Endothelial cell of umbilical vein (primary cell): ENCODE data around the gene SUGP1. TPM values are rescaled to one million over a fixed set of nuclear protein-coding genes. Genes with fewer than 3 reads are reported as not detected.

Source experiments
- BruUV-seq: library from RNA; stranded (reverse); fragments of 400-500 nt; replicated peaks from 2 replicates; lab custom pipeline; 2021; lab: Mats Ljungman, UMichigan
- CTCF ChIA-PET: fragments of 300-600, 350-600 bp; sonication (Branson Sonifier 250); formaldehyde crosslinking; loops from one replicate; lab custom pipeline; 2021; ENCODE audit warnings: antibody characterized with exemption, inconsistent platforms; lab: Charles Lee
- POLR2A ChIA-PET: fragments of 300-600, 350-600 bp; sonication (Branson Sonifier 250); formaldehyde crosslinking; loops from one replicate; lab custom pipeline; 2021; ENCODE audit warnings: antibody characterized with exemption, inconsistent platforms; lab: Charles Lee
- DNase-seq: peaks from one replicate; pipeline ENCODE4 v3.0.0-alpha.2; 2011; ENCODE audit warnings: low read depth, low spot score
- FAIRE-seq: peaks from 2 replicates; lab custom pipeline; 2011; peaks lifted over from hg19 to GRCh38; lab: Jason Lieb, UNC
- H2AFZ ChIP-seq: 2 replicates; pipeline ENCODE4 v1.6.0; 2012; ENCODE audit warnings: low read depth, low read length, control low read depth, inconsistent platforms
- H3K27ac ChIP-seq: 2 replicates; pipeline ENCODE4 v1.5.1; 2011; ENCODE audit warnings: low read depth, mild to moderate bottlenecking, control low read depth, low read length, moderate library complexity; ENCODE audit not compliant: insufficient read depth
- H3K27me3 ChIP-seq, 2 experiments: 2 replicates each; pipeline versions ENCODE4 v1.6.0 to v1.6.1; 2011; ENCODE audit warnings: low read length in 2 of 2, mixed read lengths in 1 of 2; ENCODE audit not compliant: control insufficient read depth in 2 of 2, insufficient read depth in 2 of 2
- H3K36me3 ChIP-seq, 2 experiments: 2 replicates in 1 of 2; 3 replicates in 1 of 2; pipeline ENCODE4 v1.5.1; 2011; ENCODE audit warnings: low read length in 2 of 2, mild to moderate bottlenecking in 1 of 2, moderate library complexity in 1 of 2; ENCODE audit not compliant: control insufficient read depth in 2 of 2, insufficient read depth in 2 of 2; ENCODE audit errors: extremely low read depth in 1 of 2
- H3K4me1 ChIP-seq: 3 replicates; pipeline ENCODE4 v1.5.1; 2011; ENCODE audit warnings: mild to moderate bottlenecking, low read length; ENCODE audit not compliant: control insufficient read depth, insufficient read depth; ENCODE audit errors: extremely low read depth
- H3K4me2 ChIP-seq: 2 replicates; pipeline ENCODE4 v1.6.1; 2011; ENCODE audit warnings: low read length, control low read depth, mixed read lengths; ENCODE audit not compliant: insufficient read depth
- H3K4me3 ChIP-seq, 3 experiments: fragments of 200-600 bp in 1 of 3; sonication (generic), shearing (Covaris generic) in 1 of 3; replicated peaks in 1 of 3; 2 replicates each; pipeline ENCODE4 v1.5.1; 2011 to 2016; ENCODE audit warnings: control low read depth in 3 of 3, low read length in 3 of 3, mild to moderate bottlenecking in 2 of 3, inconsistent platforms in 1 of 3, low read depth in 1 of 3, moderate library complexity in 1 of 3; ENCODE audit not compliant: insufficient read depth in 1 of 3
- H3K79me2 ChIP-seq: 2 replicates; pipeline ENCODE4 v1.6.0; 2012; ENCODE audit warnings: low read length, inconsistent platforms; ENCODE audit not compliant: control insufficient read depth, insufficient read depth
- H3K9ac ChIP-seq: replicated peaks from 2 replicates; pipeline ENCODE3; 2011; ENCODE audit warnings: low read length, control low read depth; ENCODE audit not compliant: insufficient read depth; ENCODE audit errors: extremely low read depth
- H3K9me1 ChIP-seq: replicated peaks from 3 replicates; pipeline ENCODE4 v1.6.0; 2011; ENCODE audit warnings: mild to moderate bottlenecking, low read length; ENCODE audit not compliant: control insufficient read depth, insufficient read depth; ENCODE audit errors: extremely low read depth
- H3K9me3 ChIP-seq: replicated peaks from 2 replicates; pipeline ENCODE4 v1.5.1; 2012; ENCODE audit warnings: low read length, inconsistent platforms; ENCODE audit not compliant: control insufficient read depth, insufficient read depth
- H4K20me1 ChIP-seq: replicated peaks from 2 replicates; pipeline ENCODE3; 2011; ENCODE audit warnings: mild to moderate bottlenecking, low read length; ENCODE audit not compliant: control insufficient read depth, insufficient read depth; ENCODE audit errors: extremely low read depth
- CTCF ChIP-seq, 2 donors: IDR thresholded peaks; 1 replicate in 1 of 2; 2 replicates in 1 of 2; pipeline ENCODE4 v1.5.1; 2011; ENCODE audit warnings: low read length in 2 of 2, mild to moderate bottlenecking in 2 of 2, moderate library complexity in 2 of 2, control low read depth in 1 of 2, inconsistent platforms in 1 of 2, low read depth in 1 of 2; ENCODE audit not compliant: insufficient read depth in 1 of 2; ENCODE audit errors: extremely low read depth in 1 of 2
- EZH2 ChIP-seq: IDR thresholded peaks from 2 replicates; pipeline ENCODE4 v1.6.1; 2012; ENCODE audit warnings: borderline replicate concordance, low read depth, mild to moderate bottlenecking, moderate library complexity, low read length, inconsistent platforms; ENCODE audit not compliant: severe bottlenecking
- FOS ChIP-seq: IDR thresholded peaks from 2 replicates; pipeline ENCODE4 v1.6.1; 2011; ENCODE audit warnings: mild to moderate bottlenecking, low read length, moderate library complexity, borderline replicate concordance; ENCODE audit not compliant: insufficient read depth
- GATA2 ChIP-seq: IDR thresholded peaks from 2 replicates; pipeline ENCODE4 v1.7.0; 2011; ENCODE audit warnings: low read depth, mild to moderate bottlenecking, moderate library complexity, mixed read lengths, low read length; ENCODE audit not compliant: insufficient read length, insufficient read depth
- JUN ChIP-seq: IDR thresholded peaks from 2 replicates; pipeline ENCODE4 v1.6.1; 2011; ENCODE audit warnings: borderline replicate concordance, low read depth; ENCODE audit not compliant: insufficient read length, insufficient read depth
- MAX ChIP-seq: IDR thresholded peaks from 2 replicates; pipeline ENCODE4 v1.6.1; 2011; ENCODE audit not compliant: insufficient read depth, insufficient read length
- MYC ChIP-seq: IDR thresholded peaks from one replicate; pipeline ENCODE4 v1.6.1; 2011; ENCODE audit warnings: mild to moderate bottlenecking, low read depth, low read length
- POLR2A ChIP-seq: IDR thresholded peaks from 2 replicates; pipeline ENCODE4 v1.6.1; 2012; ENCODE audit warnings: low read depth, mild to moderate bottlenecking, control low read depth, low read length
- POLR2AphosphoS5 ChIP-seq: IDR thresholded peaks from 2 replicates; pipeline ENCODE4 v1.6.1; 2012; ENCODE audit warnings: low read depth, mild to moderate bottlenecking, control low read depth, low read length, moderate library complexity; ENCODE audit not compliant: insufficient read depth
- dilution Hi-C: fragments of 300-500 bp; cut with MboI; formaldehyde crosslinking; loops from one replicate; pipeline ENCODE4 v1.15.0; 2019; ENCODE audit warnings: low sequenced_read_pairs; ENCODE audit not compliant: extremely low pct_ligation_motif_present
- intact Hi-C: fragments of 100-400 bp; cut with micrococcal nuclease; formaldehyde crosslinking; loops from one replicate; pipeline ENCODE4 v1.10.0; 2022
- polyA plus RNA-seq, 4 experiments: library from polyadenylated mRNA; depleted of rRNA in 3 of 4; stranded (reverse) in 3 of 4; unstranded in 1 of 4; fragments of >200 nt; gene quantifications; 2 replicates each; pipeline versions ENCODE4 v1.2.1 to v1.2.3, GENCODE V29; 2011 to 2012; ENCODE audit warnings: missing spikeins in 1 of 4
- total RNA-seq: library from RNA; stranded (reverse); gene quantifications from 2 replicates; pipeline ENCODE4 v1.2.3, GENCODE V29; 2021

Gene SUGP1
- total and polyA plus RNA-seq, 2 donors (not counting 3 experiments of a cell fraction or from before 2014, with no cell fraction given), result 41.0 to 64.7 TPM

- ChIA-PET POLR2A (no interaction called here), CTCF (no interaction called here)
Observed at GRCh38 chr19:19250196-19250801, 70.0 kb downstream of the SUGP1 start.

GRCh38 chr19:19240476-19240875 lies 79.8 kb downstream of the SUGP1 start:
- Histone ChIP-seq H3K4me1 (no peaks in the 10 kb centered on the region), H3K4me2 (no peak overlapping the region), H3K27ac (no peak overlapping the region), H3K9me1 (no peaks in the 10 kb centered on the region), H4K20me1 (no peaks in the 10 kb centered on the region), H3K9ac (no peak overlapping the region), H3K4me3 (no peak overlapping the region), H3K27me3 (no peaks in the 10 kb centered on the region), H2AFZ (no peak overlapping the region), H3K36me3 (no peaks in the 10 kb centered on the region), H3K9me3 (no peaks in the 10 kb centered on the region), H3K79me2 (no peaks in the 10 kb centered on the region)
- intact Hi-C loops, result no loop called here
- ChIA-PET POLR2A (no interaction called here), CTCF (no interaction called here)
- DNase-seq (no peak), FAIRE-seq (no peak)
- TF ChIP-seq CTCF (IDR thresholded peaks at IDR 0.05; ENCODE audit: extremely low read depth in 1 of 2, insufficient read depth in 1 of 2, low read depth in 1 of 2, low read length in 2 of 2), result no peak
- no peak for TF ChIP-seq MYC
- no peak for TF ChIP-seq EZH2
- no peak for TF ChIP-seq FOS
- TF ChIP-seq GATA2, result no peak
- no peak for TF ChIP-seq POLR2AphosphoS5
- no peak for TF ChIP-seq MAX
- no peak for TF ChIP-seq JUN
- TF ChIP-seq POLR2A, result no peak
- dilution Hi-C loops, result no loop called here
- no TSS peak for BruUV-seq

More at GRCh38 chr19:19250196-19250801, 70.0 kb downstream of the SUGP1 start:
- BruUV-seq, result no TSS peak
- DNase-seq, result no peak
- no peak for FAIRE-seq
- dilution Hi-C loops (no loop called here), intact Hi-C loops (no loop called here)
- H3K36me3 ChIP-seq, result no peaks in the 10 kb centered on the region
- no peaks in the 10 kb centered on the region for H3K9me1 ChIP-seq
- H4K20me1 ChIP-seq, result no peaks in the 10 kb centered on the region
- peaks cover 3 to 7% of the 10 kb centered on the region in 2 experiments for H3K27me3 ChIP-seq
- TF ChIP-seq POLR2A (no peak), GATA2 (no peak)
- no peak overlapping the region for H3K4me2 ChIP-seq
- no peaks in the 10 kb centered on the region for H3K9me3 ChIP-seq
- H3K9ac ChIP-seq, result no peak overlapping the region
- H3K4me3 ChIP-seq, result no peak overlapping the region
- H3K27ac ChIP-seq, result no peak overlapping the region
- H3K4me1 ChIP-seq, result no peaks in the 10 kb centered on the region
- H2AFZ ChIP-seq, result no peak overlapping the region
- H3K79me2 ChIP-seq, result no peaks in the 10 kb centered on the region
